Left lung (tissue), 10 donors: ENCODE measurements around the gene PXDC1. TPM values are rescaled to one million over a fixed set of nuclear protein-coding genes. Genes with fewer than 3 reads are reported as not detected.

ENCODE experiments used
- ATAC-seq: fragments of 200-7000 bp; cut with Tn5 transposase; one replicate; pipeline ENCODE4 v1.9.1; 2020; ENCODE audit warnings: moderate library complexity
- DNase-seq, 4 donors: peaks; one replicate each; pipeline ENCODE4 v3.0.0-alpha.2; 2013 to 2020
- H3K27ac ChIP-seq, 2 donors: fragments of 200-600 bp; sonication (generic) in 1 of 2; one replicate each; pipeline versions ENCODE4 v1.5.0 to v1.8.0; 2020 to 2021
- H3K27me3 ChIP-seq, 2 donors: fragments of 200-600 bp; sonication (generic) in 1 of 2; one replicate each; pipeline versions ENCODE4 v1.5.0 to v1.8.0; 2020 to 2021
- H3K36me3 ChIP-seq, 2 donors: fragments of 200-600 bp; sonication (generic) in 1 of 2; one replicate each; pipeline versions ENCODE4 v1.5.0 to v1.8.0; 2020 to 2021
- H3K4me1 ChIP-seq, 2 donors: fragments of 200-600 bp; one replicate each; pipeline ENCODE4 v1.8.0; 2021
- H3K4me3 ChIP-seq, 2 donors: fragments of 200-600 bp; sonication (generic) in 1 of 2; one replicate each; pipeline versions ENCODE4 v1.5.0 to v1.8.0; 2020 to 2021; ENCODE audit warnings: mild to moderate bottlenecking in 1 of 2
- H3K9me3 ChIP-seq, 2 donors: fragments of 200-600 bp; sonication (generic) in 1 of 2; one replicate each; pipeline versions ENCODE4 v1.5.0 to v1.8.0; 2020 to 2021
- CTCF ChIP-seq, 2 donors: fragments of 200-600 bp; sonication (generic) in 1 of 2; IDR thresholded peaks; one replicate each; pipeline versions ENCODE4 v1.5.0 to v1.8.0; 2021; ENCODE audit warnings: antibody characterized with exemption in 2 of 2
- intact Hi-C, 2 donors: fragments of 100-400 bp; cut with DNase I; formaldehyde crosslinking; loops; one replicate each; pipeline versions ENCODE4 v1.11.2 to v1.14.2; 2022
- polyA plus RNA-seq, 6 donors: library from polyadenylated mRNA; unstranded; fragments of 120-200 nt; gene quantifications; one replicate each; pipeline ENCODE4 v1.2.1, GENCODE V29; 2013; ENCODE audit not compliant: insufficient read length in 6 of 6
- total RNA-seq, 2 donors: library from RNA; stranded (reverse); fragmentation: NEBNext Ultra II Directional; extraction: Animal tissue kit (Norgen Biotek cat#: 25700); gene quantifications; one replicate each; pipeline ENCODE4 v1.2.1, GENCODE V29; 2021
- donor health status: DM: no; HTN: yes; CAD: no.
- donor health status: DM: no; HTN: no; CAD: no.

PXDC1 gene
- total and polyA plus RNA-seq, 8 donors: 11.0 to 50.8 (median 15.8) TPM

GRCh38 chr6:3729603-3730344, 21.7 kb downstream of the PXDC1 start:
- Histone ChIP-seq H3K4me3 (no peak overlapping the region), H3K27ac (no peak overlapping the region), H3K27me3 (no peaks in the 10 kb centered on the region), H3K4me1 (peaks cover 0 to 20% of the 10 kb centered on the region in 2 donors), H3K36me3 (peaks cover 0 to 61% of the 10 kb centered on the region in 2 donors), H3K9me3 (no peaks in the 10 kb centered on the region)
- intact Hi-C loops: loop anchor here (5.0 to 10.0 kb wide), 2 partner anchors 452 to 455 kb away; no protein-coding TSS in a partner anchor
- TF ChIP-seq CTCF (IDR thresholded peaks at IDR 0.05): no peak
- ATAC-seq (no peak), DNase-seq (no peak)

- intact Hi-C loops: no loop called here
- H3K36me3 ChIP-seq: peaks cover 0 to 63% of the 10 kb centered on the region in 2 donors
These were observed 23.9 kb downstream of the PXDC1 start for GRCh38 chr6:3727593-3728108.

GRCh38 chr6:3727036-3727435, 24.5 kb downstream of the PXDC1 start:
- H3K4me3 ChIP-seq: no peak overlapping the region
- no peak for ATAC-seq
- no peaks in the 10 kb centered on the region for H3K27me3 ChIP-seq
- H3K9me3 ChIP-seq: no peaks in the 10 kb centered on the region
- no peak for DNase-seq
- peaks cover 0 to 68% of the 10 kb centered on the region in 2 donors for H3K36me3 ChIP-seq
- no peak overlapping the region for H3K27ac ChIP-seq
- peaks cover 0 to 9% of the 10 kb centered on the region in 2 donors for H3K4me1 ChIP-seq
- intact Hi-C loops: no loop called here
- TF ChIP-seq CTCF (IDR thresholded peaks at IDR 0.05): no peak

More at GRCh38 chr6:3727593-3728108, 23.9 kb downstream of the PXDC1 start:
- no peaks in the 10 kb centered on the region for H3K9me3 ChIP-seq
- ATAC-seq (no peak), DNase-seq (no peak)
- H3K4me1 ChIP-seq: peaks cover 0 to 15% of the 10 kb centered on the region in 2 donors
- no peak overlapping the region for H3K4me3 ChIP-seq
- no peaks in the 10 kb centered on the region for H3K27me3 ChIP-seq
- no peak for TF ChIP-seq CTCF (IDR thresholded peaks at IDR 0.05)
- no peak overlapping the region for H3K27ac ChIP-seq

- no peaks in the 10 kb centered on the region for H3K27me3 ChIP-seq
- H3K36me3 ChIP-seq: peaks cover 0 to 65% of the 10 kb centered on the region in 2 donors
- DNase-seq: no peak
- no peak overlapping the region for H3K27ac ChIP-seq
- H3K9me3 ChIP-seq: no peaks in the 10 kb centered on the region
- ATAC-seq: no peak
- no peak for TF ChIP-seq CTCF (IDR thresholded peaks at IDR 0.05)
- H3K4me1 ChIP-seq: peaks cover 0 to 3% of the 10 kb centered on the region in 2 donors
- intact Hi-C loops: no loop called here
- no peak overlapping the region for H3K4me3 ChIP-seq
These were observed 25.1 kb downstream of the PXDC1 start for GRCh38 chr6:3726421-3726820.
